HG02610 (cell line): ENCODE measurements around the gene ACOT9.
A peak's percentile ranks its signal among the peaks of the same experiment; 100 is the strongest.
"Not testable (repeated sequence)": the region's sequence is repeated elsewhere in the genome, so short reads cannot be mapped to it uniquely, and the experiment has no call there.

Experiments used
- ATAC-seq: cut with Tn5 transposase; IDR thresholded peaks from one replicate; pipeline ENCODE4 v1.9.1; 2021; ENCODE audit warnings: mild to moderate bottlenecking, moderate library complexity; ENCODE audit not compliant: unreplicated experiment

The ACOT9 gene

GRCh38 chrX:23742697-23743622, at the start of gene ACOT9:
TSS of gene ACOT9 (minus strand) at chrX:23743276. CDS start at chrX:23743144, 132 bp downstream.
- ATAC-seq, result peak; percentile 96

- ATAC-seq, result no peak
These were observed 47.0 kb upstream of the ACOT9 start for GRCh38 chrX:23790155-23790497.

- no peak for ATAC-seq
These were observed 46.5 kb upstream of the ACOT9 start for GRCh38 chrX:23789386-23790154.

- ATAC-seq, result no peak
These were observed 45.9 kb upstream of the ACOT9 start for GRCh38 chrX:23788946-23789345.

- no peak for ATAC-seq
These were observed 45.4 kb upstream of the ACOT9 start for GRCh38 chrX:23788521-23788920.

- ATAC-seq, result no peak
These were observed 44.7 kb upstream of the ACOT9 start for GRCh38 chrX:23787745-23788118.

- ATAC-seq, result no peak
These were observed 43.3 kb upstream of the ACOT9 start for GRCh38 chrX:23786268-23786815.

GRCh38 chrX:23785580-23785979, 42.5 kb upstream of the ACOT9 start:
- ATAC-seq, result no peak

- no peak for ATAC-seq
These were observed 41.6 kb upstream of the ACOT9 start for GRCh38 chrX:23784470-23785331.

GRCh38 chrX:23783589-23784469, 40.8 kb upstream of the ACOT9 start:
- ATAC-seq, result no peak

GRCh38 chrX:23782863-23783588, 40.0 kb upstream of the ACOT9 start, which contains the start of gene SAT1:
TSS of gene SAT1 (plus strand) at chrX:23783173. CDS start at chrX:23783352, 179 bp downstream.
- peak; percentile 90 for ATAC-seq

- no peak for ATAC-seq
These were observed 39.4 kb upstream of the ACOT9 start for GRCh38 chrX:23782455-23782854.

GRCh38 chrX:23779025-23779424, 35.9 kb upstream of the ACOT9 start:
- ATAC-seq, result no peak

- ATAC-seq, result no peak
These were observed 33.3 kb upstream of the ACOT9 start for GRCh38 chrX:23776363-23776762.

- peak; percentile 76 for ATAC-seq
These were observed 30.6 kb upstream of the ACOT9 start for GRCh38 chrX:23773601-23774175.

GRCh38 chrX:23771086-23771485, 28.0 kb upstream of the ACOT9 start:
- not testable (repeated sequence) for ATAC-seq

GRCh38 chrX:23770142-23770541, 27.1 kb upstream of the ACOT9 start:
- no peak for ATAC-seq

- ATAC-seq, result no peak
These were observed 23.8 kb upstream of the ACOT9 start for GRCh38 chrX:23766650-23767551.
